ENCODE measurements around the gene AMELY.

The AMELY gene

DNA sequence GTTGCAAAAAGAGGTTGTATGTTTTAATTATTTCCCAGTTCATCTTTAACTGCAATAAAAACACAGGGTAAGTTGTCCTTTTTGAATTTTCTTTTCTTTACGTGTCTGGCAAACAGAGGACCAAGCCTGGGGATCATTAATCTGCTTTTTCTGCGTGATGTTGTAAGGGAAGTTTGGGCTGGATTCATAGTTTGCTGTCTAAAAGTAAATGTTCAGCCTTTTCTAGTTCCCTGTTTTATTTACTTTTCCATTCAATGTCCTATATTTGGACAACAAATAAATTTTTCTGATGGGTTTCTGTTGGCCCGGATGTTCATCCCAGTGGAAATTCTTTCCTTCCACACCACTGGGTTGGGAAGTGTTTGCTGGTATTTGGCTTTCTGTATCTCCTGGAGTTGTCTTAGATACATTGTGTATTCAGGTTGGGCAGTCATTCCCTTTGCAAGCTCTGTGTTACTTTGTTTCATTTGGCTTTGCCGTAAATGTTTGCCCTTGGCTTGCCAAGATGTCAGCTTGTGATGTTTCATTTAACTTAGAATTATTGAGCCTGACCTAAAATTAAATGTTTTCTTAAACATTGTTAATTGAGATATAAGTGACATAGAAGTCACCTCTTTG lies 20.3 kb upstream of the AMELY start:
- Mint-ChIP-seq H3K27ac (no peak overlapping the region), H3K9me3 (no peaks in the 10 kb centered on the region), H3K27me3 (ENCODE audit: low read depth, poor library complexity) (no peaks in the 10 kb centered on the region), H3K4me3 (no peak overlapping the region), H3K4me1 (no peaks in the 10 kb centered on the region), H3K36me3 (ENCODE audit: low read depth) (no peaks in the 10 kb centered on the region)
- TF ChIP-seq, protein P1, sequence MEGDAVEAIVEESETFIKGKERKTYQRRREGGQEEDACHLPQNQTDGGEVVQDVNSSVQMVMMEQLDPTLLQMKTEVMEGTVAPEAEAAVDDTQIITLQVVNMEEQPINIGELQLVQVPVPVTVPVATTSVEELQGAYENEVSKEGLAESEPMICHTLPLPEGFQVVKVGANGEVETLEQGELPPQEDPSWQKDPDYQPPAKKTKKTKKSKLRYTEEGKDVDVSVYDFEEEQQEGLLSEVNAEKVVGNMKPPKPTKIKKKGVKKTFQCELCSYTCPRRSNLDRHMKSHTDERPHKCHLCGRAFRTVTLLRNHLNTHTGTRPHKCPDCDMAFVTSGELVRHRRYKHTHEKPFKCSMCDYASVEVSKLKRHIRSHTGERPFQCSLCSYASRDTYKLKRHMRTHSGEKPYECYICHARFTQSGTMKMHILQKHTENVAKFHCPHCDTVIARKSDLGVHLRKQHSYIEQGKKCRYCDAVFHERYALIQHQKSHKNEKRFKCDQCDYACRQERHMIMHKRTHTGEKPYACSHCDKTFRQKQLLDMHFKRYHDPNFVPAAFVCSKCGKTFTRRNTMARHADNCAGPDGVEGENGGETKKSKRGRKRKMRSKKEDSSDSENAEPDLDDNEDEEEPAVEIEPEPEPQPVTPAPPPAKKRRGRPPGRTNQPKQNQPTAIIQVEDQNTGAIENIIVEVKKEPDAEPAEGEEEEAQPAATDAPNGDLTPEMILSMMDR (IDR thresholded peaks at IDR 0.05) = no peak
- DNase-seq = no peak

DNA sequence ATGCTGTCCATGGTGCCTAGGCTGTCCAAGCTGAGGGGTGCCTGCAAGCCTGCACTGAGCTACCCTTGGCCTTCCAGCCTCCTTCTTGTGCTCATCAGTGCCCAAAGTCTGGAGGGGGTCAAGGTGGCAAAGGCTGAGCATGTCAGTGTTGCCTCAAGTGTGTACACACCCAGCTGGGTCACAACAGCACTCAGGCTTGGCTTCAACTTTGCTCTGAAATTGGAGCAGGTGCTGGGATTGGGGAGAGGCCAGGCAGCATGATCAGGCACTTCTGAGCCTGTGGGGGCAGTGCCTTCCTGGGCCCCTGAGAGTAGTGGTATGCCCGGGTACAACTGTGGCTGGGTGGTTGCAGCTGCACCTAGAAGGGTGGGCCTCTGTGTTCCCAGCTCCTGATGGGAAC lies 17.7 kb upstream of the AMELY start:
- Mint-ChIP-seq H3K9me3 (no peaks in the 10 kb centered on the region), H3K36me3 (ENCODE audit: low read depth) (no peaks in the 10 kb centered on the region), H3K27ac (no peak overlapping the region), H3K4me3 (no peak overlapping the region), H3K4me1 (no peaks in the 10 kb centered on the region), H3K27me3 (ENCODE audit: low read depth, poor library complexity) (no peaks in the 10 kb centered on the region)
- no peak for DNase-seq
- TF ChIP-seq, protein P1 (IDR thresholded peaks at IDR 0.05) = no peak

DNA sequence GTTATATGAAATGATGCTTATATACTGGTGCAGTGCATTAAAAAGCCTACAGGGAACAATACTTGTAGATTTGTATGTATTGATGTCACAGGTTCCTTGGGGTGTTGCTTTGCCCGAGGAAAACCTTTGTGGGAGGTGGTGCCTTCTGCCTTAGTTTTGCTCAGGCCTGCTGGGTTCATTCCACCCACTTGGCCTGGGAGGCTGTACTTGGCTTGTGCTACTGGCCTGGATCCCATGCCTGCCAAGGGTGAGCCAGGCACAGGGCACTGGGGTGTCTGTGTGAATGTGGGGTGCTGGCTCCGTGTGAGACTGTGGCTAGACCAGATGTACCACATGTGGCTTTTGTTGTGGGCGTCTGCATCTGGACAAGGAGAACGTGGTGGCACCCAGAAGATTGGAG lies 16.7 kb upstream of the AMELY start:
- no peak overlapping the region for H3K27ac Mint-ChIP-seq
- no peaks in the 10 kb centered on the region for H3K4me1 Mint-ChIP-seq
- no peaks in the 10 kb centered on the region for H3K27me3 Mint-ChIP-seq (ENCODE audit: low read depth, poor library complexity)
- no peaks in the 10 kb centered on the region for H3K9me3 Mint-ChIP-seq
- no peak for DNase-seq
- TF ChIP-seq, protein P1 (IDR thresholded peaks at IDR 0.05) = no peak
- no peak overlapping the region for H3K4me3 Mint-ChIP-seq
- no peaks in the 10 kb centered on the region for H3K36me3 Mint-ChIP-seq (ENCODE audit: low read depth)

DNA sequence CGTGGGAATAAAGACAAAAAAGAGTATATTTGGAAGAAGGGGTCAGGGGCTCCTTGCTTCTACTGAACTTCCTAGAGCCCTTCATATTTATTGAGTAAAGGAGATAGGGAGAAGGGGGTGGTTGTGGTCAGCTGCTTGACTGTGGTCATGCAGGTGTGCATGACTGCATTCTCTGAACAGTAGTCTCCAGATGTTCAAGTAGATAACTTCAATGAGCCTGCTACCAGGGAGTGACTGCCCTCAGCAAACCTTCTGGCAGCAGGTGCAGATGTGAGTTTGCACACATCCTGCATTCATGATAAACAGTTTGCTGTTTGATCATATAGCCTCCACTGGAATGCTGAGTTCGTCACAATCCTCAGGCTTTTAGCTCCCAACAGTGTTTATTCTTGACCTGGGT lies 9.5 kb upstream of the AMELY start:
- TF ChIP-seq, protein P1 (IDR thresholded peaks at IDR 0.05) = no peak
- no peaks in the 10 kb centered on the region for H3K36me3 Mint-ChIP-seq (ENCODE audit: low read depth)
- no peaks in the 10 kb centered on the region for H3K9me3 Mint-ChIP-seq

DNA sequence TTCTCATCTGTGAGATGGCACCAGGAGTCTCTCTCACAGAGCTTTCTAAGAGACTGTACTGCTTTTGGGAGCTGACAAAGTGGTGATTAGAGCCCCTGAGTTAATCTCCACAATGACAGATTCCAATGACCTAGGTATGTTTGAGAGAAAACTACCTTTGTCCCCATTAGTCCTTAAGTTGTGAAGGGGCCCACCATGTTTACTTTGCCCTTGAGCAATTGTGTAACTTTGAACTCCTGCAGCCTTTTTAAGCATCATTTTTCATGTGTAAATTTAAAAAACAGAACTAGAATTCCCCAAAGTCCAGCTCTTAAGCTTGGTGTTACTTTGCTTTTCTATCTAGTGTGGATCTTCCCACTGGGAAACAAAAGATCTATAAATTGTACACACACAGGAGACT lies 1.8 kb upstream of the AMELY start:
- DNase-seq = no peak
- H3K36me3 Mint-ChIP-seq (ENCODE audit: low read depth) = no peaks in the 10 kb centered on the region

More for the DNA sequence above, 9.5 kb upstream of the AMELY start:
- DNase-seq = no peak
- Mint-ChIP-seq H3K27me3 (ENCODE audit: low read depth, poor library complexity) (no peaks in the 10 kb centered on the region), H3K4me1 (no peaks in the 10 kb centered on the region), H3K4me3 (no peak overlapping the region), H3K27ac (no peak overlapping the region)

More for the DNA sequence above, 1.8 kb upstream of the AMELY start:
- TF ChIP-seq, protein P1 (IDR thresholded peaks at IDR 0.05) = no peak
- no peak overlapping the region for H3K27ac Mint-ChIP-seq
- H3K4me1 Mint-ChIP-seq = no peaks in the 10 kb centered on the region
- no peak overlapping the region for H3K4me3 Mint-ChIP-seq
- H3K27me3 Mint-ChIP-seq (ENCODE audit: low read depth, poor library complexity) = no peaks in the 10 kb centered on the region
- no peaks in the 10 kb centered on the region for H3K9me3 Mint-ChIP-seq
